K562 (cell line): ENCODE data around the gene FBRS. TPM values are rescaled to one million over a fixed set of nuclear protein-coding genes. Genes with fewer than 3 reads are reported as not detected.

ENCODE experiments used
- BRD9 ChIP-seq: fragments of 450-650 bp; IDR thresholded peaks from 2 replicates; pipeline ENCODE4 v1.6.1; 2018; ENCODE audit warnings: low read depth; ENCODE audit not compliant: partially characterized antibody
- E4F1 ChIP-seq: fragments of 250-450 bp; sonication (Bioruptor Pico); IDR thresholded peaks from 2 replicates; pipeline ENCODE4 v1.5.0; 2021; ENCODE audit warnings: mild to moderate bottlenecking, borderline replicate concordance
- GABPA ChIP-seq: fragments of 200-800 bp; sonication (Bioruptor generic); conservative IDR thresholded peaks from 2 replicates; pipeline ENCODE4 v1.6.1; 2016; ENCODE audit warnings: low read depth, missing genetic modification characterization, missing compliant biosample characterization
- ILK ChIP-seq: fragments of 450-650 bp; IDR thresholded peaks from 2 replicates; pipeline ENCODE4 v1.6.1; 2016; ENCODE audit warnings: missing genetic modification characterization, low read depth, mild to moderate bottlenecking, missing compliant biosample characterization, moderate library complexity, borderline replicate concordance
- MLX ChIP-seq, 2 experiments: fragments of 450-650 bp in 1 of 2; sonication (generic) in 1 of 2; formaldehyde crosslinking; conservative IDR thresholded peaks; 2 replicates each; pipeline versions ENCODE4 v1.4.0 to v1.8.1; 2020 to 2022; ENCODE audit warnings: mild to moderate bottlenecking in 1 of 2, missing genetic modification reagents in 1 of 2
- NFIC ChIP-seq: fragments of 450-650 bp; IDR thresholded peaks from 2 replicates; pipeline ENCODE4 v1.6.1; 2017; ENCODE audit warnings: mild to moderate bottlenecking, inconsistent platforms
- RERE ChIP-seq: sonication (generic); formaldehyde crosslinking; IDR thresholded peaks from 2 replicates; pipeline ENCODE4 v1.8.0; 2023; ENCODE audit warnings: missing genetic modification reagents, mild to moderate bottlenecking, borderline replicate concordance
- SAP30 ChIP-seq: fragments of 200-600 bp; sonication (generic); IDR thresholded peaks from 2 replicates; pipeline ENCODE4 v1.6.1; 2012; ENCODE audit warnings: borderline replicate concordance, low read depth, mild to moderate bottlenecking, moderate library complexity, low read length, control low read depth, inconsistent platforms; ENCODE audit not compliant: insufficient read depth, poor library complexity, severe bottlenecking
- ZFP1 ChIP-seq: fragments of 450-650 bp; formaldehyde crosslinking; IDR thresholded peaks from 2 replicates; pipeline ENCODE4 v1.4.0; 2020; ENCODE audit warnings: mild to moderate bottlenecking, mixed read lengths
- ZNF274 ChIP-seq: IDR thresholded peaks from 2 replicates; pipeline ENCODE4 v1.6.1; 2011; ENCODE audit warnings: low read depth, mild to moderate bottlenecking, low read length, moderate library complexity, borderline replicate concordance
- ZNF518B ChIP-seq: fragments of 250-450 bp; sonication (Bioruptor Pico); IDR thresholded peaks from 2 replicates; pipeline ENCODE4 v1.5.0; 2021; ENCODE audit warnings: mild to moderate bottlenecking, moderate library complexity
- ZZZ3 ChIP-seq: fragments of 450-650 bp; IDR thresholded peaks from 2 replicates; pipeline ENCODE4 v1.6.1; 2016; ENCODE audit warnings: antibody characterized with exemption, mild to moderate bottlenecking, moderate library complexity
- polyA plus RNA-seq, 8 experiments: library from polyadenylated mRNA; depleted of rRNA in 4 of 8; stranded (reverse) in 5 of 8; unstranded in 3 of 8; fragments of >200 nt; fragmentation: Nextera tagmentation in 2 of 8; fragmentation: Illumina TruSeq in 1 of 8; extraction: Ambion mirVana in 2 of 8; extraction: Trizol in 1 of 8; gene quantifications; 2 replicates each; pipeline versions ENCODE4 v1.2.1 to v1.2.3, GENCODE V29; 2011 to 2014; ENCODE audit warnings: inconsistent platforms in 1 of 8, missing spikeins in 1 of 8
- total RNA-seq, 7 experiments: library from RNA; depleted of rRNA in 6 of 7; stranded (reverse); fragments of >200 nt in 6 of 7; fragmentation: Illumina TruSeq in 2 of 7; extraction: Trizol in 2 of 7; gene quantifications; 2 replicates each; pipeline versions ENCODE4 v1.2.1 to v1.2.3, GENCODE V29; 2011 to 2021; ENCODE audit warnings: low replicate concordance in 1 of 7

Gene FBRS
- total and polyA plus RNA-seq, 9 of the 15 experiments (the other 6 are each of a cell fraction or from before 2014, with no cell fraction given) = 0.32 to 59.5 (median 13.1) TPM

GRCh38 chr16:30656974-30657865 lies 1.0 kb upstream of the FBRS start (continued):
- no peak for TF ChIP-seq ILK (tag)
- TF ChIP-seq ZZZ3 = no peak
- TF ChIP-seq ZFP1 (CRISPR knock-in tag) = 0 out of 2 replicates have a peak, but pooled peaks have one; percentile 20
- TF ChIP-seq ZNF274 = no peak
- TF ChIP-seq GABPA (tag) = no peak
- no peak for TF ChIP-seq E4F1 (CRISPR knock-in tag)
- no peak for TF ChIP-seq BRD9
- TF ChIP-seq MLX (CRISPR knock-in tag; conservative IDR thresholded peaks at IDR 0.05) = peak in 1 of 2 experiments; percentile 83; a peak in 2 of 4 replicates
- TF ChIP-seq NFIC = peak; percentile 78
- no peak for TF ChIP-seq SAP30
- TF ChIP-seq RERE (CRISPR knock-in tag) = no peak
- no peak for TF ChIP-seq ZNF518B
